ENCODE results near the gene ENDOD1. TPM values are rescaled to one million over a fixed set of nuclear protein-coding genes. Genes with fewer than 3 reads are reported as not detected.
A peak's percentile ranks its signal among the peaks of the same experiment; 100 is the strongest.

ENDOD1 gene
- total and polyA plus RNA-seq, 2 donors from 2014 or later: 19.3 to 69.0 TPM

DNA sequence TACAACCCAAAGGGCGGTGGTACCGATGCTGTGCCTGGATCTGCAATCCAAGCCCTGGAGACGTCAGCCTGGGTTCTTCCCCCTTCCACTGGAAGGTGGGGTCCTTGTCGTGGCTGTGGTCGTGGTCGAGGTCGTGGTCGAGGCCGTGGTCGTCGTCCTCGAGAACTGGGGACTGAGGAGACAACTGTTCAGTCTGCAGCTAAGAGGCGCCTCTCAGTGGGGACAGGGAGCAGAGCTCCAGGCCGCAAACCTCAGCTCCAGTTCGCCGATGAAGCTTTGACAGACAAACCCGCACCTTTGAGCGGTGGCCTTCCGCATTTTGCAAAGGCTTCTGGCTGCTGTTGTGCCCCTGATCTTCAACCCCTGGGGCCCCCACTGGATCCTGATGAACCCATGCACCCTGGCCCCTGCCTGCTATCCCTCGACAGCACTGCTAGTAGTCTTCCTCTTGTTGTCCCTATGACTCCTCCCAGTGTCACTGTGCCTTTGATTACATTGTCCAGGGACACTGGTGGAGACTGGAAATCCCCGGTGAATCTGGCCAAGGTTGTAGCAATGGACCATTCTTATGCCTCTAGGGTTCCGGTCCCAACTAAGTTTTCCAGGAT is 38.9 kb upstream of the ENDOD1 start:
- no peak overlapping the region for H3K9ac ChIP-seq (ENCODE audit: low read length in 3 of 3)
- peaks cover 0 to 11% (median 9%) of the 10 kb centered on the region in 3 donors for H3K4me1 ChIP-seq (ENCODE audit: control insufficient read depth in 2 of 3, insufficient read depth in 2 of 3, low read depth in 1 of 3, low read length in 3 of 3)
- FAIRE-seq (no peak), DNase-seq (peak in 1 of 5 donors; percentile 59)
- no peaks in the 10 kb centered on the region for H3K36me3 ChIP-seq (ENCODE audit: control insufficient read depth in 2 of 3, insufficient read depth in 3 of 3, low read length in 3 of 3)
- TF ChIP-seq, protein P1, sequence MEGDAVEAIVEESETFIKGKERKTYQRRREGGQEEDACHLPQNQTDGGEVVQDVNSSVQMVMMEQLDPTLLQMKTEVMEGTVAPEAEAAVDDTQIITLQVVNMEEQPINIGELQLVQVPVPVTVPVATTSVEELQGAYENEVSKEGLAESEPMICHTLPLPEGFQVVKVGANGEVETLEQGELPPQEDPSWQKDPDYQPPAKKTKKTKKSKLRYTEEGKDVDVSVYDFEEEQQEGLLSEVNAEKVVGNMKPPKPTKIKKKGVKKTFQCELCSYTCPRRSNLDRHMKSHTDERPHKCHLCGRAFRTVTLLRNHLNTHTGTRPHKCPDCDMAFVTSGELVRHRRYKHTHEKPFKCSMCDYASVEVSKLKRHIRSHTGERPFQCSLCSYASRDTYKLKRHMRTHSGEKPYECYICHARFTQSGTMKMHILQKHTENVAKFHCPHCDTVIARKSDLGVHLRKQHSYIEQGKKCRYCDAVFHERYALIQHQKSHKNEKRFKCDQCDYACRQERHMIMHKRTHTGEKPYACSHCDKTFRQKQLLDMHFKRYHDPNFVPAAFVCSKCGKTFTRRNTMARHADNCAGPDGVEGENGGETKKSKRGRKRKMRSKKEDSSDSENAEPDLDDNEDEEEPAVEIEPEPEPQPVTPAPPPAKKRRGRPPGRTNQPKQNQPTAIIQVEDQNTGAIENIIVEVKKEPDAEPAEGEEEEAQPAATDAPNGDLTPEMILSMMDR (IDR thresholded peaks at IDR 0.05; ENCODE audit: borderline replicate concordance, extremely low read depth, insufficient read depth): no peak
- no peaks in the 10 kb centered on the region for H3K9me3 ChIP-seq (ENCODE audit: control insufficient read depth in 2 of 3, insufficient read depth in 1 of 3, low read length in 3 of 3)
- H3K27me3 ChIP-seq (ENCODE audit: control insufficient read depth, insufficient read depth, low read length): no peaks in the 10 kb centered on the region
- intact Hi-C loops (cut with DNase I): no loop called here
- H3K27ac ChIP-seq (ENCODE audit: low read depth in 2 of 2, low read length in 2 of 2): no peak overlapping the region
- H3K4me3 ChIP-seq (ENCODE audit: low read length in 3 of 3): no peak overlapping the region

DNA sequence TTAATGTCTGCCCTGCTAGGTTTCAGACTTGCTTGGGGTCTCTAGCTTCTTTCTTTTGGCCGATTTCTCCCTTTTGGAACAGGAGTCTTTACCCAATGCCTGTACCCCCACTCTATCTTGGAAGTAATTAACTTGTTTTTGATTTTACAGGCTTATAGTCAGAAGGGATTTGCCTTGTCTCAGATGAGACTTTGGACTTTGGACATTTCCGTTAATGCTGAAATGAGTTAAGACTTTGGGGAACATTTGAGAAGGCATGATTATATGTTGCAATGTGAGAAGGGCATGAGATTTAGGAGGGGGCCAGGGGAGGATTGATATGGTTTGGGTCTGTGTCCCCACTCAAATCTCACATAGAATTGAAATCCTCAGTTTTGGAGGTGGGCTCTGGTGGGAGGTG is 35.3 kb upstream of the ENDOD1 start:
- peak overlapping the region in 1 of 2 donors; percentile 10 for H3K27ac ChIP-seq (ENCODE audit: low read depth in 2 of 2, low read length in 2 of 2)
- H3K4me3 ChIP-seq (ENCODE audit: low read length in 3 of 3): no peak overlapping the region
- TF ChIP-seq, protein P1 (IDR thresholded peaks at IDR 0.05; ENCODE audit: borderline replicate concordance, extremely low read depth, insufficient read depth): no peak
- FAIRE-seq (no peak), DNase-seq (no peak)
- H3K27me3 ChIP-seq (ENCODE audit: control insufficient read depth, insufficient read depth, low read length): no peaks in the 10 kb centered on the region
- no peaks in the 10 kb centered on the region for H3K36me3 ChIP-seq (ENCODE audit: control insufficient read depth in 2 of 3, insufficient read depth in 3 of 3, low read length in 3 of 3)
- no peaks in the 10 kb centered on the region for H3K9me3 ChIP-seq (ENCODE audit: control insufficient read depth in 2 of 3, insufficient read depth in 1 of 3, low read length in 3 of 3)
- intact Hi-C loops (cut with DNase I): no loop called here
- H3K4me1 ChIP-seq (ENCODE audit: control insufficient read depth in 2 of 3, insufficient read depth in 2 of 3, low read depth in 1 of 3, low read length in 3 of 3): peaks cover 0 to 11% (median 9%) of the 10 kb centered on the region in 3 donors
- H3K9ac ChIP-seq (ENCODE audit: low read length in 3 of 3): no peak overlapping the region

DNA sequence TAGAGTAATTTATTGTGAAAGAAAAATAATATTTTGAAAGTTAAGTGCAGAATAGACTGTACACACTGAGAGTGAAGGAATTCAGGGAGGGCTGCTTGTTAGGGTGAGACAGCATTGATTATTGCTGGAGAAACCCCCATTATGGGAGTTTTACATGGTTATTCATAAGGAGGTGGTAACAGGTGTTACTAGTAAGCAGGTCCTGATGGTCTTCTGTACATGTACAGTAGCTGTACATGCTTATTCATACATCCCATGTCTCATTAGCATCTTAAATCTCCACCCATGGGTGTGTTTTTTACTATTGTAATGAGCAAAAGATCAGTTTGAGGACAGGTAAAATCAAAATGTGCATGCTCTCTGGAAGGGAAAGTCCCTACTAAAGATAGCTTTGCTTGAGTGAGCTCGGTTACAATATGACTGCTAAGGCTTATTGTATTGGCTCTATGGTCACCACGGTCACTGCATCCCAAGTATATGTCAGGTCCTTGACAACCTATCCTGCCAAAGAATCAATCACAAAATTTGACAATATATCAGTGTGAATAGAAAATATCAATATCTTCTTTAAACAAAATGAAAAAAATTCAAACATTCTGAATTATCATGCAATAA is 34.3 kb upstream of the ENDOD1 start:
- TF ChIP-seq, protein P1 (IDR thresholded peaks at IDR 0.05; ENCODE audit: borderline replicate concordance, extremely low read depth, insufficient read depth): no peak
- DNase-seq (no peak), FAIRE-seq (no peak)
- intact Hi-C loops (cut with DNase I): no loop called here
- peaks cover 0 to 11% (median 9%) of the 10 kb centered on the region in 3 donors for H3K4me1 ChIP-seq (ENCODE audit: control insufficient read depth in 2 of 3, insufficient read depth in 2 of 3, low read depth in 1 of 3, low read length in 3 of 3)
- no peak overlapping the region for H3K27ac ChIP-seq (ENCODE audit: low read depth in 2 of 2, low read length in 2 of 2)
- H3K9me3 ChIP-seq (ENCODE audit: control insufficient read depth in 2 of 3, insufficient read depth in 1 of 3, low read length in 3 of 3): no peaks in the 10 kb centered on the region
- H3K9ac ChIP-seq (ENCODE audit: low read length in 3 of 3): no peak overlapping the region
- no peaks in the 10 kb centered on the region for H3K36me3 ChIP-seq (ENCODE audit: control insufficient read depth in 2 of 3, insufficient read depth in 3 of 3, low read length in 3 of 3)
- no peaks in the 10 kb centered on the region for H3K27me3 ChIP-seq (ENCODE audit: control insufficient read depth, insufficient read depth, low read length)
- H3K4me3 ChIP-seq (ENCODE audit: low read length in 3 of 3): no peak overlapping the region

All from kidney (tissue), 14 donors.